HG03139 (cell line): ENCODE measurements around the gene TBC1D14.

Experiments
- ATAC-seq: cut with Tn5 transposase; IDR thresholded peaks from one replicate; pipeline ENCODE4 v1.9.1; 2021; ENCODE audit not compliant: unreplicated experiment

The TBC1D14 gene

GRCh38 chr4:6928081-6928480 is 18.5 kb downstream of the TBC1D14 start:
- ATAC-seq: no peak

DNA sequence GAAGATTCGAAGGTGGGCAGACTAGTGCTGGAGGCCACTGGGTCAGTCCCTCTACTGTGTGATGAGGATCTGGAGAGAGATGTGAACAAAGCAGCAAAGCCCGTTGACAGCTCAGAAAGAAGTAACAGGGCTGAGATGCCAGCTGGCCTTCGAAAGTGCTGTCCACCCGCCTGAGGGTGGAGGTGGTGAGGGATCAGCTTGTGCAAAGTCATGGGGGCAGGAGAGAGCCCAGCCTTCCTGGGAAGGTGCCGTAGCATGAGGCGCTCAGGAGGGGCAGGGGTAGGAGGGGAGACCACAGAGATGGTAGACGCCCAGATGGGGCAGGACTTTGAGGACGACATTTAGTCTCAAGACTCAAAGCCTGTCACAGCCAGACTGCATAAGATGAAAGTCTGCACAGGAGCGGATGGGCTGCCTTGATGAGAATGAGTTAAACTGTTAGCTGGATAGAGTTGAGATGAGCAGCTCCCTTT is 19.7 kb downstream of the TBC1D14 start:
- ATAC-seq: no peak

- ATAC-seq: no peak
Observed at GRCh38 chr4:6929812-6930464, 20.3 kb downstream of the TBC1D14 start.

- ATAC-seq: no peak
Observed at GRCh38 chr4:6932475-6932874, 22.8 kb downstream of the TBC1D14 start.

- ATAC-seq: no peak
Observed at GRCh38 chr4:6932918-6933317, 23.3 kb downstream of the TBC1D14 start.

DNA sequence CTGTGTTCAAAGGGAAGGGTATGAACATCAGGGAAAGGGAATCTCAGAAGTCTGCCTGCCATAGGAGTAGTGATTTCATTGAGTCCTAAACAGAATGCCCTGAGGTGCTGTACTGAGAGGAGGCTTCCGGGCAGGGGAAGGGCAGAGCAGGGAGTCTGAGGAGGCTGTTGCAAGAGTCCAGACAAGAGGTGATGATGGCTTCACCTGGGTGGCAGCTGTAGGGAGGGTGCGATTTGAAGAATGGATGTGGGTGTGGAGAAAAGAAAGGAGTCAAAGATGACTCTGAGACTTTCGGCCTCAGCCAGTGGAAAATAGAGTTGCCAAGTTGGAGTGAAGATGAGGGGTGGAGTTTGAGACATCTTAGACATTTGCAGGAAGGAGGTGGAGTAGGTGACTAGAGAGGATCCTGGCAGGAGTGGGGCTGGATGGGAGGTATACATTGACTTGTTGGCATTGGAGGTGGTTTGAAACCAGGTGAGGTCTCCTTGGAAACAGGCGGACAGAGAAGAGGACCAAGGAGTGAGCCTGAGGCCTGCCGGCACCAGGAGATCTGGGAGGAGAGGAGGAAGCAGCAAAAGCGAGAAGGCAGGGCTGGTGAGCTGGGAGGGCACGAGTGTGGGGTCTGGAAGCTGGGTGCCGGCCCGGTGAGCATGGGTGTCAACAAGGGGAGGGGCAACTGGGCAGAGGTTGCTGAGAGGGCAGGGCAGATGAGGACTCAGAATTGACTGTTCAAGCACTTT is 24.2 kb downstream of the TBC1D14 start:
- no peak for ATAC-seq

DNA sequence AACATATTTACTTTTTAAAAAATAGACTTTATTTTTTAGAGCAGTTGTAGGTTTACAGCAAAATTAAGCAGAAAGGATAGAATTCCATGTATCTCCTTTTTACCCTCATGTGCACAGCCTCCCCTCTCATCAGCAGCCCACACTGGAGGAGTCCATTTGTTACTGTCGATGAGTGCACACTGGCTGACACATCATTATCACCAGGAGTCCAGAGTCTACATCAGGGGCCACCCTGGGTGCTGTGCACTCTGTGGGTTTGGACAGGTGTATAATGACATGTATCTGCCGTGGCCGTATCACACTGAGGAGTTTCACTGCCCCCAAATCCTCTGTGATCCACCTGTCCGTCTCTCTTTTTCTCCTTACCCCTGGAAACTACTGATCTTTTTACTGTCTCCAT is 26.3 kb downstream of the TBC1D14 start:
- no peak for ATAC-seq

- no peak for ATAC-seq
Observed at GRCh38 chr4:6937201-6937600, 27.6 kb downstream of the TBC1D14 start.

GRCh38 chr4:6937754-6938153 is 28.1 kb downstream of the TBC1D14 start:
- no peak for ATAC-seq

- no peak for ATAC-seq
Observed at GRCh38 chr4:6938237-6938636, 28.6 kb downstream of the TBC1D14 start.

- ATAC-seq: no peak
Observed at GRCh38 chr4:6938647-6939271, 29.1 kb downstream of the TBC1D14 start.

DNA sequence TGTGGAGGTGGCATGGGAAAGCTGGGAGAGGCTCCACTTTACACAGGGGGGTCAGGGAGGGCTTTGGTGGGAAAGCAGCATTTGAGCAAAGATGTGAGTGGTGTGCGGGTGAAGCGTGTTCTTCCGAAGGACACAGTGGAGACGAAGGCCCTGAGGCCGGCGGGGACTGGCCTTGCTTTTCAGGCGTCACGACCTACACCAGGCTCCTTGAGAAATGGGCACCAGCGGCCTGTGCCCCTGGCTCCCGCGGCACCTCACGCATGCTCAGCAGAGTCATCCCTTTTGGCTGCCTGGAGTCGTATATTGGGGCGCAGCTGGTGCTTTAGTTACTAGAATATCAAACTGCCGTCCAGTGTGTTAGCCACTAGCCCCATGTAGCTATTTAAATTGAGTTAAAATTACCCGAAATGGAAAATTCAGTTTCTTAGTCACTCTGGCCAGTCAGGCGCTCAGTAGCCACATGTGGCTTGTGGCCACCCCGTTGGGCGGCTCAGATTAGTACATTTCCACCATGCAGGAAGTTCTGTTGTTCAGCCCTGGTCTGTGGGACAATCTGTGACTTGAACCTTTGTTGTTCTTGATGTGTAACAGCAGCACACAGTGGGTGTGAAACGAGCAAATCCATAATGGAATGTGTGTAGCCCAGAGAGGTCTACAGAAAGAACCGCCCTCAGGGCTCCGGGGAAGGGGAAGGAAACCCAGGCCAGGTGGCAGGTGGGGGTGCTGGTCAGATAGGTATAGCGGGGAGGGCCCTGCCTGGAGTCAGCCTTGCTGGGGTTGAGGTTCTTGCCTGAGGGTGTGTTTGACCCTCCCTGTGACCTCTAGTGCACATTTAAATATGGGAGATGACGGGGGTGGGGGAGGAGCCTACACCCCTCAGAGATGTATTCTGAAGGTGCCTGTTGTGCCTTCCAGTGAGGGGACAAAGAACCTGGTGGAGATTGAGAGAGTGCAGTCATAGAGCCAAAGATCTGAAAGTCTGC is 30.4 kb downstream of the TBC1D14 start:
- no peak for ATAC-seq

- no peak for ATAC-seq
Observed at GRCh38 chr4:6940744-6941137, 31.1 kb downstream of the TBC1D14 start.

DNA sequence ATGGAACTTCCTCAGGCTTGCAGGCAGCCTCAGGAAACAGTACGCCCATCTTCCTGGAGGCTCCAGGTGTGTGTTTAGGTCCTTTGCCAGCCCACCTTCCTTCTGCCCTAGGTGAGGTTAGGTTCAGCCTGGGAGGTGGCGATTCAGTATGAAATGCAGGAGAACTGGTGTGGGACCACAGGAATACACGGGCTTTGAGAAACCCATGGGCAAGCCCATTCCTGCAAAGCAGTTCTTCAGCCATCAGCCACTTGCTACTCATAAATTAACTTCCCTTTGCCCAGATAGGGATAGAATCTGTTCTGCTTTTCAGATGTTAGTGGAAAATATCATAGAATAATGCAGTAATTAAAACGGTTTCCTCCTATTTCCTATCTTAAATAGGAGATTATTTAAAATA is 32.2 kb downstream of the TBC1D14 start:
- no peak for ATAC-seq

- ATAC-seq: peak; percentile 45
Observed at GRCh38 chr4:6942238-6942800, 32.7 kb downstream of the TBC1D14 start.

DNA sequence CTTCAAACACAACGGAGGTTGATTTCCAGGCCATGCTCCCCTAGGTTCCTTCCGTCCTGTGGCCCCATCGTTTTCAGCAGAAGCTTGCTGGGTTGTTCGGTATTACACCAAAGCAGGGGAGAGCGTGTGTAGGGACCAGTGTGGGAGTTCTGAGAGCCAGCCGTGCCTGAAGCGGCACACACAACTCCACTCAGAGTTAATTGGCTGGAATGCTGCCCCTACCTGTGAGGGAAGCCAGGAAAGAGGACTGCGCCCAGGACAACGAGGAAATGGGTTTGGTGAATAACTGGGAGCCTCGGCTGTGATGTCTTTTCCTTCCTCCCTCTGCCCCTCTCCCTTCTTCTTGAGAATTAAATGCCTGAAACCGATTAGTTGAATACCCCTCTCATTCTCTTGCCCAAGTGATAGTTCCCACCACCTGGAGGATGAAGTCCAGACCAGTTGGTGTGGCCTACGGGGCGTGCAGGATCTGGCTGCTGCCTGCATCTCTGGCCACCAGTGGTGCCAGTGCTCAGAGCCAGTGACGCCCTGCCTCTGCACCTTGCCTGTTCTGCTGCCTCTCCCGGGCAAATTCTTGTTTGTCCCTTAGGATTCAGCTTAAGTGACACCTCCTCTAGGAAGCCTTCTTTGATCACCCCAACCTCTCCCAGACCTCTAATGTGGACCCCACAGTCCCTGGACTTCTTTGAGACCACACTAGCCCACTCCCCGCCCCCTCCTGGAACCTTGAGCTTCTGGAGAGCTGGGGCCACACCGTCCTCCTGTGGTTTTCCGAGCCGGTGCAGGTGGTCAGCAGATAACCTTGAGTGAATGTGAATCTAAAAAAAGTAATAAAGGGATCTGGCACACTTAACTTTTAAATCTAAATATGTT is 33.6 kb downstream of the TBC1D14 start:
- no peak for ATAC-seq

GRCh38 chr4:6943885-6944225 is 34.2 kb downstream of the TBC1D14 start:
- no peak for ATAC-seq

DNA sequence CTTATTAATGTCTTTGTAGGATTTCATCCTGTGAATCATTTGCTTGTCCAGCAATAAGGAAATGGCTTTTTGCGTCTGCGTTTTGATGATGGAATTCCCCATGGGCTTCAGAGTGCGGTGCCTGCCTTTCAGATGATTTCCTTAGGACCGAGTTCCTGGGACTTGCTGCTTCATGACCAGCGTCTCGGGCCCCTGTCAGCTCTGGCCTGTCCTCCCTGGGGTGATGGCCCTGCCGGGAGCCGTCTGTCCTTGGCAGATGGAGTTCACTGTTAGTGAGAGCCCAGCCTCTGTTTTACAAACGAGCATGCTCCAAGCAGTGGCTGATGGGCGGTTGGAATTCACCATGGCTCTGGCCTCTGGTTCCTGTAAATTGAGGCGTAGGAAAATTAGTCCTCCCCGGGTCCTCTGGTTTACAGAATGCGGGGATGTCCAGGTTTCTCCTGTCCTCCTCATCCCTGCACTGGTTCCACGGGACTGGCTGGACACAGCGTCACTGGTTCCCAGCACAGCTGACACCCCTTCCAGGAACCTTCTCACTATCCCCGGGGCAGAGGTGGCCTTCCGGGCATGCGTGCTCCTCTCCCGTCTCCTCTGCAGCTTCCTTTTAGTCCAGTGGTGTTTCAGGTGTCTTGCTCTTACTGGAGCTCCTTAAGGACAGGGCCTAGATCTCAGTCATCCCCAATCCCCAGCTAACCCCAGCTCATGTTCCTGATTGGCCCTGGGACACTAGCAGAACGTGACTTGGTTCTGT is 34.9 kb downstream of the TBC1D14 start:
- no peak for ATAC-seq

- ATAC-seq: no peak
Observed at GRCh38 chr4:6945052-6945409, 35.4 kb downstream of the TBC1D14 start.
